Esophagus muscularis mucosa (tissue), 4 donors: ENCODE results near the gene KRR1. TPM values are rescaled to one million over a fixed set of nuclear protein-coding genes. Genes with fewer than 3 reads are reported as not detected.

Experiments
- DNase-seq: peaks from one replicate; pipeline ENCODE4 v3.0.0-alpha.2; 2017; ENCODE audit errors: extremely low spot score
- H3K27ac ChIP-seq, 4 donors: fragments of 200-600 bp; sonication (generic); replicated peaks in 1 of 4; 1 replicate in 3 of 4; 2 replicates in 1 of 4; pipeline ENCODE4 v1.5.1; 2016 to 2019; ENCODE audit warnings: mild to moderate bottlenecking in 1 of 4
- H3K27me3 ChIP-seq, 4 donors: fragments of 200-600 bp; sonication (generic); one replicate each; pipeline versions ENCODE4 v1.5.1 to v1.6.0; 2016 to 2019
- H3K36me3 ChIP-seq, 4 donors: fragments of 200-600 bp; sonication (generic); one replicate each; pipeline ENCODE4 v1.5.1; 2016 to 2019
- H3K4me1 ChIP-seq, 4 donors: fragments of 200-600 bp; sonication (generic); one replicate each; pipeline ENCODE4 v1.5.1; 2016 to 2019
- H3K4me3 ChIP-seq, 4 donors: fragments of 200-600 bp; sonication (generic); 1 replicate in 2 of 4; 2 replicates in 2 of 4; pipeline ENCODE4 v1.5.1; 2016 to 2019; ENCODE audit warnings: mild to moderate bottlenecking in 4 of 4, moderate library complexity in 1 of 4
- H3K9me3 ChIP-seq, 4 donors: fragments of 200-600 bp; sonication (generic); 1 replicate in 3 of 4; 2 replicates in 1 of 4; pipeline ENCODE4 v1.5.1; 2016 to 2019
- EP300 ChIP-seq: sonication (generic); formaldehyde crosslinking; IDR thresholded peaks from one replicate; pipeline ENCODE4 v1.6.1; 2017; ENCODE audit warnings: antibody characterized with exemption
- POLR2A ChIP-seq: fragments of 450-650 bp; IDR thresholded peaks from one replicate; pipeline ENCODE4 v1.6.1; 2017; ENCODE audit warnings: antibody characterized with exemption, moderate library complexity, mild to moderate bottlenecking, low read depth
- POLR2AphosphoS5 ChIP-seq, 2 donors: sonication (generic); formaldehyde crosslinking; IDR thresholded peaks; one replicate each; pipeline ENCODE4 v1.6.1; 2017; ENCODE audit warnings: antibody characterized with exemption in 2 of 2
- WGBS: methylation state at CpG from one replicate; pipeline ENCODE4 v1.1.5; 2018; 5-methylcytosine and 5-hydroxymethylcytosine counted together
- intact Hi-C: fragments of 100-400 bp; cut with DNase I; formaldehyde crosslinking; loops from one replicate; pipeline ENCODE4 v1.15.1; 2023
- total RNA-seq, 4 donors: library from RNA; depleted of rRNA; stranded (reverse); fragments of >200 nt; gene quantifications; one replicate each; pipeline versions ENCODE4 v1.1.0 to v1.2.1, GENCODE V29; 2016
- TF ChIP-seq, protein P1 (sequence below), 3 experiments: fragments of 200-600 bp in 2 of 3; fragments of 450-650 bp in 1 of 3; sonication (generic) in 2 of 3; IDR thresholded peaks; one replicate each; pipeline ENCODE4 v1.5.1; 2017 to 2019; ENCODE audit warnings: antibody characterized with exemption in 3 of 3, mild to moderate bottlenecking in 2 of 3, moderate library complexity in 1 of 3

Gene KRR1
- total RNA-seq, 4 donors from 2014 or later = 17.9 to 37.4 (median 23.8) TPM

DNA sequence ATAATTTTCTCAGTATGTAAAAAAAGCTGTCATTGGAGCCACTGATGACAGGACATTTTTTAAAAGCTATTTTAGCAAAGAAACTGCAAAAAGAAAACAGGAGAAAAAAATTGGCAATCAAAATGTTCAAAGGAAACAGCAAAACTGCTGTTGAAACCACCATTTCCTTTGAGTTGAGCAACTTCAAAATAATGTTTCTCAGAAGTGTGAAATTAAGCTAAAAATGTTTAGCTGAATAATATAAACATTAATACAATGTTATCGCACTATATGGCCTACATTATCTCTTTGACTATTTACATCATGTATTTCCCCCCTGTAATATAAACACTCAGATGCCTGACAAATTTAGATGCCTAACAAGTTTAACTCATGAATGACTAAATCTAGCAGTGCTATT is 54.2 kb downstream of the KRR1 start:
- H3K27me3 ChIP-seq = no peaks in the 10 kb centered on the region
- 55% methylated on average over 1 of the region's 1 CpG for WGBS
- peaks cover 0 to 8% (median 0%) of the 10 kb centered on the region in 4 donors for H3K9me3 ChIP-seq
- intact Hi-C loops = no loop called here
- TF ChIP-seq, protein P1, sequence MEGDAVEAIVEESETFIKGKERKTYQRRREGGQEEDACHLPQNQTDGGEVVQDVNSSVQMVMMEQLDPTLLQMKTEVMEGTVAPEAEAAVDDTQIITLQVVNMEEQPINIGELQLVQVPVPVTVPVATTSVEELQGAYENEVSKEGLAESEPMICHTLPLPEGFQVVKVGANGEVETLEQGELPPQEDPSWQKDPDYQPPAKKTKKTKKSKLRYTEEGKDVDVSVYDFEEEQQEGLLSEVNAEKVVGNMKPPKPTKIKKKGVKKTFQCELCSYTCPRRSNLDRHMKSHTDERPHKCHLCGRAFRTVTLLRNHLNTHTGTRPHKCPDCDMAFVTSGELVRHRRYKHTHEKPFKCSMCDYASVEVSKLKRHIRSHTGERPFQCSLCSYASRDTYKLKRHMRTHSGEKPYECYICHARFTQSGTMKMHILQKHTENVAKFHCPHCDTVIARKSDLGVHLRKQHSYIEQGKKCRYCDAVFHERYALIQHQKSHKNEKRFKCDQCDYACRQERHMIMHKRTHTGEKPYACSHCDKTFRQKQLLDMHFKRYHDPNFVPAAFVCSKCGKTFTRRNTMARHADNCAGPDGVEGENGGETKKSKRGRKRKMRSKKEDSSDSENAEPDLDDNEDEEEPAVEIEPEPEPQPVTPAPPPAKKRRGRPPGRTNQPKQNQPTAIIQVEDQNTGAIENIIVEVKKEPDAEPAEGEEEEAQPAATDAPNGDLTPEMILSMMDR (IDR thresholded peaks at IDR 0.05) = no peak
- TF ChIP-seq POLR2AphosphoS5 (IDR thresholded peaks at IDR 0.05) (no peak), EP300 (no peak), POLR2A (no peak)
- H3K4me1 ChIP-seq = no peaks in the 10 kb centered on the region
- H3K27ac ChIP-seq = no peak overlapping the region
- no peaks in the 10 kb centered on the region for H3K36me3 ChIP-seq
- H3K4me3 ChIP-seq = no peak overlapping the region
- DNase-seq = no peak

DNA sequence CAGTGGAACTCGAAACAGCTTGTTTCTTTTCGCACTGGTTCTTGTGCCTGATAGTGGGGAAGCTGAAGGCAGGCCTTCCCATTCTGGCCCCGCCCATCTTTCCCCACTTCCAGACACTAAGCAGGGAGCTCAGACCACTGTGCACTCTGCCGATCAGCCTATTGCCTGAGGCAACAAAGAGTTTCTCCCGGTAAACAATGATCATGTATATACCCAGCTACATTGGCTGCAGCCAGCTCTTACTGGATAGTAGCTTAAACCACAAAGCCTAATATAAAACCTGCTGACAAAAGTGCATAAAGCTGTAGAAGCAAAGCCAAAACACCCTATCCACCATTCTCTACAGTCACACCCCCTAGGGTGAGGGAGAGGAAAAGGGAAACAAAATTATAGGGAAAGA is 55.6 kb downstream of the KRR1 start:
- intact Hi-C loops = no loop called here
- no peaks in the 10 kb centered on the region for H3K36me3 ChIP-seq
- peaks cover 0 to 8% (median 0%) of the 10 kb centered on the region in 4 donors for H3K9me3 ChIP-seq
- H3K27ac ChIP-seq = no peak overlapping the region
- H3K4me1 ChIP-seq = no peaks in the 10 kb centered on the region
- no peak for TF ChIP-seq POLR2AphosphoS5 (IDR thresholded peaks at IDR 0.05)
- no peak for TF ChIP-seq EP300
- TF ChIP-seq, protein P1 (IDR thresholded peaks at IDR 0.05) = no peak
- no peak for TF ChIP-seq POLR2A
- DNase-seq = no peak
- H3K4me3 ChIP-seq = no peak overlapping the region
- H3K27me3 ChIP-seq = no peaks in the 10 kb centered on the region
- 76% methylated on average over 5 of the region's 5 CpGs for WGBS

DNA sequence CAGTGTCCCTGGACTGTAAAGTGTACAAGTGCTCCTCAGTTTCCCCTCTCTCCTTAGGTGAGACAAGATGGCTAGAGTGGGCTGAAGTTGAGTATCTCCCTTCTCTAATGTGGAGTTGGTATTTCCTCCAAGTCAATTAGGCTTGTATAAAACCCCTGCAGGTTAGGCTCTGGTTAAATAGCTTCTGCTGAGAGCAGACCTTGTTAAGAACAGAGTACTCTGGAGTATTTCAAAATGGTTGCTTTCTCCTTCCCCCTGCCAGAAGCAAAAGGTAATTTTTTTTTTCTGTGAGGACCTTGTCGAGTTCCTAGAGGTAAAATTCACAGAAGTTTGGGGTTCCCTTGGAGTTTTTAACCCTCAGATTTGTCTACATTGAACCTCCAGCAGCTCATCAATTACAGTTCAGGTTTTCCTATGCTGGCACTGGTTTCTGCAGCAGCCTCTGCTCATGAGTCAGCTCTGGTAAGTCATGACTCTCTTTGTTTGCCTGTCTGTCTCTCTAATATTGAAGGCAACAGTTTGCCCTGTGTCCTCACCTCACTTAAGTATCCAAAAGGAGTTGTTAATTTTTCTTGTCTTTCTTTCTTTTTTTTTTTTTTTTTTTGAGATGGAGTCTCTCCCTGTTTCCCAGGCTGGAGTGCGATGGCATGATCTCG is 58.6 kb downstream of the KRR1 start:
- Histone ChIP-seq H3K27ac (no peak overlapping the region), H3K4me1 (no peaks in the 10 kb centered on the region), H3K9me3 (no peaks in the 10 kb centered on the region), H3K36me3 (no peaks in the 10 kb centered on the region), H3K4me3 (no peak overlapping the region), H3K27me3 (no peaks in the 10 kb centered on the region)
- WGBS = 78% methylated on average over 3 of the region's 3 CpGs
- TF ChIP-seq POLR2AphosphoS5 (IDR thresholded peaks at IDR 0.05) (no peak), EP300 (no peak), POLR2A (no peak)
- TF ChIP-seq, protein P1 (IDR thresholded peaks at IDR 0.05) = no peak
- DNase-seq = no peak
- intact Hi-C loops = no loop called here

DNA sequence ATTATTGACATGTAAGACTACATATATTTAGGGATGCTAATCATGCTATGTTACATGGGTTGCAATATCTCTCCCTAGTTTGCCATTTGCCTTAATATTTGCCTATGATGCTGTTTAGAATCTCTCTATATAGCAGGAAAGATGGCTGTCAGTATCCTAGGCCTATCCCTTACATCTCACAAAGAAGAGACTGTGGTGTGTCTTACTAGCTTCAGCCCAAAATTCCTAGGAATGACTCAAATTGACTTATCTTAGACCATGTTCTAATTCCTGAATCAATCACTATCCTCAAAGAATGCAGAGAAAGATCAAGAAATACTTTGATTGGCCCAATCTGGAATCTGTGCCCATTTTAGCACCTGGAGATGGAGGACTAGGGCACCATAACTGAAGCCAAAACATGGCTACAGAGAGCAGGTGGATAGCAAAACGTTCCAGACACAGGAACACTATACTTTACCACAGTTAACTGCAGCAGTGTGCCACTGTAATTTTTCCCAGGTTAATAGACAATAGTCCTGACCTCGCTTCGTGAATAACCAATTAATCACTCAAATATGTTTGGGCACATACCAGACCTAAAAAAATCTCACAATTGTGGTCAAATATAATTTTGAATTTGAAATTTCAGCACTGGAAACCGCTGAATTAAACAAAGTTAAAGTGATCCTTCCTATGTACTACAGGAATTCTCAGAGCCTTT is 63.6 kb downstream of the KRR1 start:
- WGBS = 85% methylated on average over 4 of the region's 4 CpGs
- Histone ChIP-seq H3K36me3 (no peaks in the 10 kb centered on the region), H3K27me3 (no peaks in the 10 kb centered on the region), H3K4me3 (no peak overlapping the region), H3K9me3 (no peaks in the 10 kb centered on the region), H3K27ac (no peak overlapping the region), H3K4me1 (no peaks in the 10 kb centered on the region)
- TF ChIP-seq, protein P1 (IDR thresholded peaks at IDR 0.05) = no peak
- TF ChIP-seq EP300 (no peak), POLR2A (no peak), POLR2AphosphoS5 (IDR thresholded peaks at IDR 0.05) (no peak)
- DNase-seq = no peak
- intact Hi-C loops = no loop called here
